ENCODE results near the gene HPCAL1.

Gene HPCAL1

GRCh38 chr2:10411557-10411956 is 108.9 kb downstream of the HPCAL1 start:
- H4K20me1 ChIP-seq, result peaks cover 20 to 92% (median 62%) of the 10 kb centered on the region in 11 experiments; a peak in 21 of 22 replicates
- peaks cover 54 to 79% (median 71%) of the 10 kb centered on the region in 10 experiments for H3K4me1 ChIP-seq
- H3K36me3 ChIP-seq, result peaks cover 7 to 44% (median 18%) of the 10 kb centered on the region in 11 experiments; a peak in 19 of 22 replicates
- no peaks in the 10 kb centered on the region for H3K27me3 ChIP-seq
- no peak for TF ChIP-seq Cebpa-rat (IDR thresholded peaks at IDR 0.05)
- H3K27ac ChIP-seq, result peak overlapping the region in 10 of 11 experiments; percentile 75 to 88 (median 80); a peak in 14 of 22 replicates
- peaks cover 0 to 9% (median 0%) of the 10 kb centered on the region in 11 experiments; a peak in 6 of 22 replicates for H3K9me3 ChIP-seq (replicated peaks in 1 of 11)
- peak overlapping the region in 7 of 11 experiments; percentile 56 to 81 (median 72); a peak in 6 of 22 replicates for H3K9ac ChIP-seq
- no peak overlapping the region for H3K4me3 ChIP-seq
- peak overlapping the region; percentile 79 to 99 (median 92) for H3K4me2 ChIP-seq

- Histone ChIP-seq H3K27me3 (no peaks in the 10 kb centered on the region), H3K4me3 (no peak overlapping the region), H3K36me3 (peaks cover 7 to 44% (median 18%) of the 10 kb centered on the region in 11 experiments; a peak in 19 of 22 replicates), H3K4me2 (peak overlapping the region in 3 of 11 experiments; percentile 90 to 99 (median 95); a peak in 4 of 22 replicates), H3K27ac (peak overlapping the region in 1 of 11 experiments; percentile 81; a peak in 2 of 22 replicates), H3K9me3 (replicated peaks in 1 of 11) (peaks cover 0 to 9% (median 0%) of the 10 kb centered on the region in 11 experiments; a peak in 6 of 22 replicates), H3K4me1 (peaks cover 46 to 79% (median 70%) of the 10 kb centered on the region in 10 experiments), H4K20me1 (peaks cover 19 to 90% (median 69%) of the 10 kb centered on the region in 11 experiments; a peak in 21 of 22 replicates), H3K9ac (no peak overlapping the region)
- TF ChIP-seq Cebpa-rat (IDR thresholded peaks at IDR 0.05), result no peak
Measured at GRCh38 chr2:10412380-10412779, 109.7 kb downstream of the HPCAL1 start.

- Histone ChIP-seq H4K20me1 (peaks cover 10 to 88% (median 68%) of the 10 kb centered on the region in 11 experiments; a peak in 21 of 22 replicates), H3K36me3 (peaks cover 7 to 44% (median 18%) of the 10 kb centered on the region in 11 experiments; a peak in 19 of 22 replicates), H3K4me2 (peak overlapping the region in 3 of 11 experiments; percentile 25 to 46 (median 40); a peak in 5 of 22 replicates), H3K9ac (no peak overlapping the region), H3K4me1 (peaks cover 34 to 79% (median 70%) of the 10 kb centered on the region in 10 experiments), H3K27me3 (no peaks in the 10 kb centered on the region), H3K9me3 (replicated peaks in 1 of 11) (peaks cover 0 to 9% (median 0%) of the 10 kb centered on the region in 11 experiments; a peak in 6 of 22 replicates), H3K27ac (no peak overlapping the region), H3K4me3 (no peak overlapping the region)
- TF ChIP-seq Cebpa-rat (IDR thresholded peaks at IDR 0.05), result no peak
Measured at GRCh38 chr2:10413503-10413902, 110.8 kb downstream of the HPCAL1 start.

GRCh38 chr2:10413991-10414451 is 111.3 kb downstream of the HPCAL1 start:
- peaks cover 0 to 9% (median 0%) of the 10 kb centered on the region in 11 experiments; a peak in 6 of 22 replicates for H3K9me3 ChIP-seq (replicated peaks in 1 of 11)
- peaks cover 29 to 76% (median 67%) of the 10 kb centered on the region in 10 experiments for H3K4me1 ChIP-seq
- H3K9ac ChIP-seq, result no peak overlapping the region
- H3K27me3 ChIP-seq, result no peaks in the 10 kb centered on the region
- H3K27ac ChIP-seq, result no peak overlapping the region
- H4K20me1 ChIP-seq, result peaks cover 9 to 89% (median 71%) of the 10 kb centered on the region in 11 experiments; a peak in 20 of 22 replicates
- peak overlapping the region in 6 of 11 experiments; percentile 10 to 46 (median 32); a peak in 9 of 22 replicates for H3K4me2 ChIP-seq
- no peak overlapping the region for H3K4me3 ChIP-seq
- peaks cover 7 to 48% (median 18%) of the 10 kb centered on the region in 11 experiments; a peak in 19 of 22 replicates for H3K36me3 ChIP-seq
- TF ChIP-seq Cebpa-rat (IDR thresholded peaks at IDR 0.05), result no peak

GRCh38 chr2:10414591-10414990 is 111.9 kb downstream of the HPCAL1 start:
- peaks cover 11 to 54% (median 22%) of the 10 kb centered on the region in 11 experiments; a peak in 21 of 22 replicates for H3K36me3 ChIP-seq
- H3K4me2 ChIP-seq, result peak overlapping the region in 5 of 11 experiments; percentile 10 to 46 (median 40); a peak in 9 of 22 replicates
- no peak overlapping the region for H3K4me3 ChIP-seq
- H4K20me1 ChIP-seq, result peaks cover 5 to 89% (median 72%) of the 10 kb centered on the region in 11 experiments; a peak in 20 of 22 replicates
- H3K27me3 ChIP-seq, result no peaks in the 10 kb centered on the region
- no peak overlapping the region for H3K9ac ChIP-seq
- H3K9me3 ChIP-seq (replicated peaks in 1 of 11), result peaks cover 0 to 9% (median 0%) of the 10 kb centered on the region in 11 experiments; a peak in 6 of 22 replicates
- H3K27ac ChIP-seq, result no peak overlapping the region
- H3K4me1 ChIP-seq, result peaks cover 23 to 71% (median 61%) of the 10 kb centered on the region in 10 experiments
- TF ChIP-seq Cebpa-rat (IDR thresholded peaks at IDR 0.05), result no peak

- H4K20me1 ChIP-seq, result peaks cover under 1 to 89% (median 72%) of the 10 kb centered on the region in 11 experiments; a peak in 20 of 22 replicates
- H3K36me3 ChIP-seq, result peaks cover 15 to 59% (median 27%) of the 10 kb centered on the region in 11 experiments
- H3K27ac ChIP-seq, result no peak overlapping the region
- H3K9ac ChIP-seq, result no peak overlapping the region
- H3K27me3 ChIP-seq, result no peaks in the 10 kb centered on the region
- H3K9me3 ChIP-seq (replicated peaks in 1 of 11), result peaks cover 0 to 9% (median 0%) of the 10 kb centered on the region in 11 experiments; a peak in 6 of 22 replicates
- H3K4me3 ChIP-seq, result no peak overlapping the region
- peaks cover 19 to 66% (median 57%) of the 10 kb centered on the region in 10 experiments for H3K4me1 ChIP-seq
- H3K4me2 ChIP-seq, result peak overlapping the region in 3 of 11 experiments; percentile 15 to 46 (median 42); a peak in 4 of 22 replicates
- no peak for TF ChIP-seq Cebpa-rat (IDR thresholded peaks at IDR 0.05)
Measured at GRCh38 chr2:10415048-10415447, 112.3 kb downstream of the HPCAL1 start.

GRCh38 chr2:10415640-10416039 is 112.9 kb downstream of the HPCAL1 start:
- Histone ChIP-seq H4K20me1 (peaks cover 0 to 89% (median 76%) of the 10 kb centered on the region in 11 experiments; a peak in 20 of 22 replicates), H3K4me3 (no peak overlapping the region), H3K27me3 (no peaks in the 10 kb centered on the region), H3K27ac (no peak overlapping the region), H3K4me1 (peaks cover 13 to 60% (median 51%) of the 10 kb centered on the region in 10 experiments), H3K9ac (0 out of 22 replicates have a peak overlapping the region, but pooled peaks of 1 of the 11 experiments have one; percentile 9), H3K36me3 (peaks cover 21 to 65% (median 33%) of the 10 kb centered on the region in 11 experiments), H3K9me3 (replicated peaks in 1 of 11) (peaks cover 0 to 9% (median 0%) of the 10 kb centered on the region in 11 experiments; a peak in 6 of 22 replicates), H3K4me2 (no peak overlapping the region)
- no peak for TF ChIP-seq Cebpa-rat (IDR thresholded peaks at IDR 0.05)

GRCh38 chr2:10417551-10418335 is 115.0 kb downstream of the HPCAL1 start:
- H3K9me3 ChIP-seq (replicated peaks in 1 of 11), result no peaks in the 10 kb centered on the region
- H3K27ac ChIP-seq, result no peak overlapping the region
- H3K9ac ChIP-seq, result no peak overlapping the region
- H3K4me3 ChIP-seq, result no peak overlapping the region
- H3K27me3 ChIP-seq, result no peaks in the 10 kb centered on the region
- peaks cover 31 to 75% (median 41%) of the 10 kb centered on the region in 11 experiments for H3K36me3 ChIP-seq
- peaks cover 0 to 59% (median 43%) of the 10 kb centered on the region in 10 experiments; a peak in 15 of 20 replicates for H3K4me1 ChIP-seq
- no peak for TF ChIP-seq Cebpa-rat (IDR thresholded peaks at IDR 0.05)
- peaks cover 0 to 97% (median 84%) of the 10 kb centered on the region in 11 experiments; a peak in 20 of 22 replicates for H4K20me1 ChIP-seq
- peak overlapping the region in 8 of 11 experiments; percentile 1 to 61 (median 26); a peak in 15 of 22 replicates for H3K4me2 ChIP-seq

All from BLaER1 treated with 17β-estradiol and CSF1 and Interleukin-3, amounts not matched to agents 10 nM and 100 nM (cell line).